Ovary (tissue), 3 donors: ENCODE results near the gene FAM47E.

Source experiments
- EP300 ChIP-seq: sonication (generic); formaldehyde crosslinking; IDR thresholded peaks from one replicate; pipeline ENCODE4 v1.6.1; 2017; ENCODE audit warnings: antibody characterized with exemption
- POLR2A ChIP-seq: fragments of 450-650 bp; IDR thresholded peaks from one replicate; pipeline ENCODE4 v1.6.1; 2017; ENCODE audit warnings: antibody characterized with exemption, mild to moderate bottlenecking, moderate library complexity
- TF ChIP-seq, protein P1 (sequence below), 3 donors: fragments of 450-650 bp in 2 of 3; fragments of 200-600 bp in 1 of 3; IDR thresholded peaks; one replicate each; pipeline versions ENCODE4 v1.5.1 to v1.8.0; 2016 to 2022; ENCODE audit warnings: antibody characterized with exemption in 3 of 3, mild to moderate bottlenecking in 1 of 3
- donor health status: DM: no; HTN: no; CAD: no.

DNA sequence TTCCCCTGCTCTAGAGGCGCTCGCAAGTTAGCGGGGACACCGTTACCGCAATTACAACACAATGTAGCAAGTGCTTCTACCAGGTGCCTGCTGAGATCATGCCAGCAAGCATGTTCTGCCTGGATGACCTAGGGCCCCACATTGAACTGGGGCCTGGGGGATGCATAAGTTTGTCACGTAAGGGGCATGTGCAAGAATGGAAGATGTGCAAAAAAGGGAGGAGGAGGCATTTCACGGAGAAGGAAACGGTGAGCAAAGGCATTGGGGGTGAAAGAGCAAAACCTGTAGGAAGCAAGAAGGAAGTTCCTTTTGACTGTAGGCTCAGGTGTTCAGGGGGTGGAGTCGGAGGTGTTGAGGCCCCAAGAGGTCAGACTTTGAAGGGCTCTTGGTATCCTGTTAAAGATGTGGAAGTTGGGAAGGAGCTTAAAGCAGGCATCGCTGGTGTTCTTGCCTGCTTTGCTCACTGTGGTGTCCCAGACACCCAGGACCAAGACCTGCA, 37.3 kb upstream of the FAM47E start:
- TF ChIP-seq POLR2A: no peak
- TF ChIP-seq, protein P1, sequence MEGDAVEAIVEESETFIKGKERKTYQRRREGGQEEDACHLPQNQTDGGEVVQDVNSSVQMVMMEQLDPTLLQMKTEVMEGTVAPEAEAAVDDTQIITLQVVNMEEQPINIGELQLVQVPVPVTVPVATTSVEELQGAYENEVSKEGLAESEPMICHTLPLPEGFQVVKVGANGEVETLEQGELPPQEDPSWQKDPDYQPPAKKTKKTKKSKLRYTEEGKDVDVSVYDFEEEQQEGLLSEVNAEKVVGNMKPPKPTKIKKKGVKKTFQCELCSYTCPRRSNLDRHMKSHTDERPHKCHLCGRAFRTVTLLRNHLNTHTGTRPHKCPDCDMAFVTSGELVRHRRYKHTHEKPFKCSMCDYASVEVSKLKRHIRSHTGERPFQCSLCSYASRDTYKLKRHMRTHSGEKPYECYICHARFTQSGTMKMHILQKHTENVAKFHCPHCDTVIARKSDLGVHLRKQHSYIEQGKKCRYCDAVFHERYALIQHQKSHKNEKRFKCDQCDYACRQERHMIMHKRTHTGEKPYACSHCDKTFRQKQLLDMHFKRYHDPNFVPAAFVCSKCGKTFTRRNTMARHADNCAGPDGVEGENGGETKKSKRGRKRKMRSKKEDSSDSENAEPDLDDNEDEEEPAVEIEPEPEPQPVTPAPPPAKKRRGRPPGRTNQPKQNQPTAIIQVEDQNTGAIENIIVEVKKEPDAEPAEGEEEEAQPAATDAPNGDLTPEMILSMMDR (IDR thresholded peaks at IDR 0.05): no peak
- no peak for TF ChIP-seq EP300
